ENCODE results near the gene OR4C5.
"Not testable (repeated sequence)": the region's sequence is repeated elsewhere in the genome, so short reads cannot be mapped to it uniquely, and the experiment has no call there.

OR4C5 gene

GRCh38 chr11:48366365-48366764, at the start of gene OR4C5:
OR4C5 (minus strand) TSS chr11:48366465; CDS start chr11:48366465, 0 bp downstream.
- DNase-seq (ENCODE audit: low spot score), result no peak

GRCh38 chr11:48384670-48385069, 18.4 kb upstream of the OR4C5 start:
- DNase-seq (ENCODE audit: low spot score), result no peak

GRCh38 chr11:48384151-48384550, 17.9 kb upstream of the OR4C5 start:
- not testable (repeated sequence) for DNase-seq (ENCODE audit: low spot score)

- DNase-seq (ENCODE audit: low spot score), result not testable (repeated sequence)
Measured at GRCh38 chr11:48361289-48361688, 5.0 kb downstream of the OR4C5 start.

- DNase-seq (ENCODE audit: low spot score), result no peak
Measured at GRCh38 chr11:48354677-48355076, 11.6 kb downstream of the OR4C5 start.

- DNase-seq (ENCODE audit: low spot score), result no peak
Measured at GRCh38 chr11:48354013-48354412, 12.3 kb downstream of the OR4C5 start.

- DNase-seq (ENCODE audit: low spot score), result not testable (repeated sequence)
Measured at GRCh38 chr11:48346286-48346685, 20.0 kb downstream of the OR4C5 start.

- DNase-seq (ENCODE audit: low spot score), result not testable (repeated sequence)
Measured at GRCh38 chr11:48342505-48342904, 23.8 kb downstream of the OR4C5 start.

- peak; percentile 7 for DNase-seq (ENCODE audit: low spot score)
Measured at GRCh38 chr11:48341466-48341865, 24.8 kb downstream of the OR4C5 start.

GRCh38 chr11:48324620-48325019, 41.6 kb downstream of the OR4C5 start, which contains the start of gene OR4C3:
OR4C3 (plus strand) TSS chr11:48324920; CDS start chr11:48325022, 102 bp downstream.
- DNase-seq (ENCODE audit: low spot score), result not testable (repeated sequence)

GRCh38 chr11:48319813-48320212, 46.5 kb downstream of the OR4C5 start:
- DNase-seq (ENCODE audit: low spot score), result not testable (repeated sequence)

Measured in CD4-positive, alpha-beta T cell treated with Interleukin-6 at 100 ng/mL for 8 hours (primary cell).